ENCODE results near the gene KBTBD8. TPM values are rescaled to one million over a fixed set of nuclear protein-coding genes. Genes with fewer than 3 reads are reported as not detected.

Gene KBTBD8
- total and polyA plus RNA-seq, 2 of the 8 experiments (the other 6 are each of a cell fraction or from before 2014, with no cell fraction given) = 3.2 to 23.9 TPM

GRCh38 chr3:67018105-67018788 is 20.1 kb downstream of the KBTBD8 start:
- no peak overlapping the region for H3K4me2 ChIP-seq (ENCODE audit: insufficient read depth in 1 of 2, low read depth in 2 of 2, low read length in 2 of 2)
- peak overlapping the region; percentile 74 for H2AFZ ChIP-seq (ENCODE audit: low read length)
- no peaks in the 10 kb centered on the region for H3K23me2 ChIP-seq (ENCODE audit: low read depth, low read length)
- no peak for TF ChIP-seq SUZ12 (IDR thresholded peaks at IDR 0.05; ENCODE audit: low read length)
- no peak for TF ChIP-seq CBX5 (IDR thresholded peaks at IDR 0.05; ENCODE audit: low read depth, low read length)
- TF ChIP-seq TEAD4 (IDR thresholded peaks at IDR 0.05; ENCODE audit: low read depth, low read length) = no peak
- no peak for TF ChIP-seq ASH2L (IDR thresholded peaks at IDR 0.05; ENCODE audit: low read length)
- no peak for TF ChIP-seq POU5F1 (IDR thresholded peaks at IDR 0.05; ENCODE audit: low read depth, low read length)
- no peak for TF ChIP-seq HDAC2 (IDR thresholded peaks at IDR 0.05; ENCODE audit: borderline replicate concordance in 1 of 2, low read depth in 2 of 2, low read length in 2 of 2)
- TF ChIP-seq RNF2 (IDR thresholded peaks at IDR 0.05; ENCODE audit: borderline replicate concordance, low read depth, low read length, missing control alignments, poor library complexity, severe bottlenecking) = no peak
- no peak for TF ChIP-seq RXRA (IDR thresholded peaks at IDR 0.05; ENCODE audit: insufficient read depth, low read depth, low read length)
- TF ChIP-seq CEBPB (IDR thresholded peaks at IDR 0.05; ENCODE audit: low read depth, low read length) = no peak
- no peak for TF ChIP-seq SAP30 (IDR thresholded peaks at IDR 0.05; ENCODE audit: insufficient read depth, insufficient replicate concordance, low read length)
- TF ChIP-seq TAF1 (IDR thresholded peaks at IDR 0.05; ENCODE audit: low read depth, low read length) = no peak
- no peak for TF ChIP-seq GTF2F1 (IDR thresholded peaks at IDR 0.05; ENCODE audit: borderline replicate concordance, low read depth, low read length)
- no peak for TF ChIP-seq EGR1 (IDR thresholded peaks at IDR 0.05; ENCODE audit: borderline replicate concordance, low read depth, low read length)

More at GRCh38 chr3:67018105-67018788, 20.1 kb downstream of the KBTBD8 start:
- FAIRE-seq (no peak), DNase-seq (ENCODE audit: low read depth in 1 of 2, low spot score in 2 of 2) (no peak)
- Histone ChIP-seq H3K36me3 (ENCODE audit: control insufficient read depth in 2 of 4, insufficient read depth in 4 of 4, low read length in 3 of 4) (no peaks in the 10 kb centered on the region), H2BK20ac (ENCODE audit: low read length) (no peak overlapping the region), H3K4ac (replicated peaks; ENCODE audit: insufficient read length, low read depth, low read length) (no peak overlapping the region), H4K91ac (replicated peaks; ENCODE audit: insufficient read length, low read length) (no peak overlapping the region), H4K20me1 (replicated peaks in 1 of 2; ENCODE audit: control insufficient read depth in 1 of 2, insufficient read depth in 2 of 2, low read length in 2 of 2) (no peaks in the 10 kb centered on the region), H3K79me1 (ENCODE audit: low read depth, low read length) (no peaks in the 10 kb centered on the region; the same call in 1 of the 2 replicates), H2BK15ac (ENCODE audit: low read length) (no peak overlapping the region), H3K4me1 (replicated peaks in 1 of 4; ENCODE audit: control insufficient read depth in 3 of 4, insufficient read depth in 4 of 4, low read length in 3 of 4) (peaks cover 0 to 2% (median 0%) of the 10 kb centered on the region in 4 experiments; a peak in 2 of 7 replicates), H3K9ac (replicated peaks in 1 of 4; ENCODE audit: extremely low read depth in 1 of 4, low read depth in 3 of 4, low read length in 3 of 4) (no peak overlapping the region; a peak in 1 of 7 replicates), H3K79me2 (ENCODE audit: control insufficient read depth in 1 of 2, insufficient read depth in 2 of 2, low read length in 2 of 2) (no peaks in the 10 kb centered on the region), H2AK5ac (ENCODE audit: low read depth, low read length) (no peak overlapping the region), H2BK5ac (ENCODE audit: low read depth, low read length) (no peak overlapping the region), H3K23ac (ENCODE audit: insufficient read length) (no peak overlapping the region), H3K27ac (ENCODE audit: low read depth, low read length) (no peak overlapping the region), H3K14ac (ENCODE audit: insufficient read length) (no peak overlapping the region), H3K56ac (replicated peaks; ENCODE audit: insufficient read length, low read depth, low read length) (no peak overlapping the region), H2BK120ac (replicated peaks; ENCODE audit: low read depth, low read length) (no peak overlapping the region), H2BK12ac (ENCODE audit: low read depth, low read length) (no peak overlapping the region), H3K9me3 (ENCODE audit: insufficient read depth in 2 of 2, low read depth in 1 of 2, low read length in 1 of 2) (no peaks in the 10 kb centered on the region), H3K4me3 (ENCODE audit: extremely low read depth in 1 of 4, insufficient read depth in 2 of 4, low read depth in 3 of 4, low read length in 4 of 4) (no peak overlapping the region), H3K18ac (ENCODE audit: extremely low read depth, low read length) (no peak overlapping the region), H4K8ac (ENCODE audit: extremely low read depth, insufficient read depth, low read length) (no peak overlapping the region), H4K5ac (ENCODE audit: insufficient read length, low read depth, low read length) (no peak overlapping the region), H3K27me3 (replicated peaks in 1 of 4; ENCODE audit: control insufficient read depth in 3 of 4, extremely low read depth in 1 of 4, insufficient read depth in 3 of 4, low read length in 3 of 4) (no peaks in the 10 kb centered on the region)
- 91% methylated on average over 12 of the region's 12 CpGs; no CpG with 5 or more reads in 1 of the 2 experiments for WGBS, 2 experiments (ENCODE audit: extremely low coverage in 1 of 2, insufficient coverage in 1 of 2, insufficient read length in 1 of 2, insufficient replicate concordance in 2 of 2, low coverage in 1 of 2, low lambda C conversion rate in 2 of 2, missing lambda C conversion rate in 1 of 2)
- POLR2A ChIA-PET (ENCODE audit: partially characterized antibody) = interaction anchor here (1.2 kb wide), 2 partner anchors 8 to 16 kb away, joined by 3 read pairs; no protein-coding TSS in a partner anchor
- CTCF ChIA-PET (ENCODE audit: partially characterized antibody) = interaction anchor here (0.9 to 1.8 kb wide), 2 partner anchors 12 to 46 kb away, joined by 3 to 4 read pairs; no protein-coding TSS in a partner anchor
